ENCODE data around the gene STAB1.
A peak's percentile ranks its signal among the peaks of the same experiment; 100 is the strongest.

The STAB1 gene

GRCh38 chr3:52534281-52535183 lies 39.4 kb downstream of the STAB1 start:
- no peak for DNase-seq

GRCh38 chr3:52535411-52536111 lies 40.4 kb downstream of the STAB1 start:
- no peak for DNase-seq

- DNase-seq: no peak
Observed at GRCh38 chr3:52536112-52536368, 40.9 kb downstream of the STAB1 start.

- DNase-seq: peak; percentile 76 to 97 (median 94)
Observed at GRCh38 chr3:52536369-52537164, 41.4 kb downstream of the STAB1 start, which contains the start of gene UQCC5. Gene UQCC5, plus strand, starts transcription at chr3:52536605. Its CDS starts 151 bp downstream, at chr3:52536756.

- DNase-seq: no peak
Observed at GRCh38 chr3:52537165-52537620, 42.1 kb downstream of the STAB1 start.

- DNase-seq: no peak
Observed at GRCh38 chr3:52537726-52538421, 42.7 kb downstream of the STAB1 start.

- no peak for DNase-seq
Observed at GRCh38 chr3:52539010-52539653, 44.0 kb downstream of the STAB1 start.

- no peak for DNase-seq
Observed at GRCh38 chr3:52541050-52541449, 45.9 kb downstream of the STAB1 start.

GRCh38 chr3:52544937-52545336 lies 49.8 kb downstream of the STAB1 start:
- DNase-seq: peak in 1 of 14 donors; percentile 6

GRCh38 chr3:52546111-52546901 lies 51.2 kb downstream of the STAB1 start:
- DNase-seq: no peak

- DNase-seq: no peak
Observed at GRCh38 chr3:52547143-52547542, 52.0 kb downstream of the STAB1 start.

GRCh38 chr3:52551118-52551517 lies 56.0 kb downstream of the STAB1 start:
- no peak for DNase-seq

- no peak for DNase-seq
Observed at GRCh38 chr3:52552089-52552488, 57.0 kb downstream of the STAB1 start.

- DNase-seq: peak in 1 of 14 donors; percentile 8
Observed at GRCh38 chr3:52554026-52554755, 59.1 kb downstream of the STAB1 start.

- DNase-seq: no peak
Observed at GRCh38 chr3:52555056-52555455, 59.9 kb downstream of the STAB1 start.

- DNase-seq: peak in 1 of 14 donors; percentile 22
Observed at GRCh38 chr3:52557011-52557960, 62.1 kb downstream of the STAB1 start.

- no peak for DNase-seq
Observed at GRCh38 chr3:52558436-52558835, 63.3 kb downstream of the STAB1 start.

GRCh38 chr3:52561028-52561747 lies 66.0 kb downstream of the STAB1 start:
- no peak for DNase-seq

All from C1 segment of cervical spinal cord (tissue), 14 donors.